Endodermal cell (in vitro differentiated cells): ENCODE results near the gene TIMD4. TPM values are rescaled to one million over a fixed set of nuclear protein-coding genes. Genes with fewer than 3 reads are reported as not detected.
A peak's percentile ranks its signal among the peaks of the same experiment; 100 is the strongest.
"Not testable (repeated sequence)": the region's sequence is repeated elsewhere in the genome, so short reads cannot be mapped to it uniquely, and the experiment has no call there.

Experiments
- DNase-seq: peaks from one replicate; pipeline ENCODE4 v3.0.0-alpha.2; 2017
- H3K27ac ChIP-seq: 2 replicates; pipeline ENCODE4 v1.5.1; 2013; ENCODE audit warnings: mild to moderate bottlenecking, low read depth, low read length, moderate library complexity
- H3K27me3 ChIP-seq: 2 replicates; pipeline ENCODE4 v1.6.1; 2013; ENCODE audit warnings: mild to moderate bottlenecking, low read length, moderate library complexity; ENCODE audit not compliant: insufficient read depth, control insufficient read depth, poor library complexity, severe bottlenecking
- H3K36me3 ChIP-seq: 2 replicates; pipeline ENCODE4 v1.7.0; 2013; ENCODE audit warnings: mild to moderate bottlenecking, low read length, moderate library complexity; ENCODE audit not compliant: control insufficient read depth, insufficient read depth
- H3K4me1 ChIP-seq: one replicate; pipeline ENCODE4 v1.7.0; 2013; ENCODE audit warnings: low read length; ENCODE audit not compliant: control insufficient read depth, insufficient read depth
- H3K4me3 ChIP-seq: 2 replicates; pipeline ENCODE4 v1.5.1; 2013; ENCODE audit warnings: mild to moderate bottlenecking, low read length, moderate library complexity
- H3K9ac ChIP-seq: 2 replicates; pipeline ENCODE4 v1.6.1; 2013; ENCODE audit warnings: mild to moderate bottlenecking, low read length, moderate library complexity; ENCODE audit not compliant: poor library complexity, severe bottlenecking; ENCODE audit errors: extremely low read depth
- H3K9me3 ChIP-seq: 2 replicates; pipeline ENCODE4 v1.6.1; 2013; ENCODE audit warnings: mild to moderate bottlenecking, low read length, moderate library complexity; ENCODE audit not compliant: control insufficient read depth
- H3K27ac Mint-ChIP-seq: 2 replicates; pipeline ENCODE4 v1.8.0; 2020; ENCODE audit warnings: mixed read lengths
- H3K27me3 Mint-ChIP-seq: 2 replicates; pipeline ENCODE4 v1.8.0; 2021; ENCODE audit warnings: mild to moderate bottlenecking, mixed read lengths; ENCODE audit not compliant: insufficient read depth
- H3K36me3 Mint-ChIP-seq: 2 replicates; pipeline ENCODE4 v1.8.0; 2020; ENCODE audit warnings: low read depth, mixed read lengths
- H3K4me1 Mint-ChIP-seq: 2 replicates; pipeline ENCODE4 v1.8.0; 2020; ENCODE audit warnings: mixed read lengths
- H3K4me3 Mint-ChIP-seq: 2 replicates; pipeline ENCODE4 v1.8.0; 2020; ENCODE audit warnings: mild to moderate bottlenecking, moderate library complexity, mixed read lengths
- H3K9me3 Mint-ChIP-seq: 2 replicates; pipeline ENCODE4 v1.8.0; 2020; ENCODE audit warnings: mild to moderate bottlenecking, mixed read lengths
- WGBS, 2 experiments: methylation state at CpG; one replicate each; pipeline versions ENCODE4 v1.1.5 to v1.1.7; 2013; ENCODE audit warnings: missing lambda C conversion rate in 2 of 2, mixed read lengths in 1 of 2; ENCODE audit not compliant: insufficient coverage in 1 of 2, insufficient read length in 1 of 2; 5-methylcytosine and 5-hydroxymethylcytosine counted together
- total RNA-seq, 2 donors: library from RNA; stranded (reverse); fragmentation: NEBNext Ultra II Directional in 1 of 2; extraction: Animal tissue kit (Norgen Biotek cat#: 25700) in 1 of 2; gene quantifications; 2 replicates in 1 of 2; 3 replicates in 1 of 2; pipeline ENCODE4 v1.2.1, GENCODE V29; 2021
- TF ChIP-seq, protein P1 (sequence below): fragments of 200-600 bp; sonication (generic); conservative IDR thresholded peaks from 2 replicates; pipeline ENCODE4 v1.5.0; 2021; ENCODE audit warnings: antibody characterized with exemption, mild to moderate bottlenecking

Gene TIMD4
- total RNA-seq, 2 donors from 2014 or later = not detected

- Mint-ChIP-seq H3K27ac (no peak overlapping the region), H3K4me3 (no peak overlapping the region), H3K36me3 (no peaks in the 10 kb centered on the region), H3K4me1 (peaks cover 1% of the 10 kb centered on the region), H3K27me3 (no peaks in the 10 kb centered on the region), H3K9me3 (no peaks in the 10 kb centered on the region)
- Histone ChIP-seq H3K4me3 (no peak overlapping the region), H3K9me3 (no peaks in the 10 kb centered on the region), H3K27ac (peak overlapping the region; percentile 21), H3K9ac (no peak overlapping the region), H3K36me3 (no peaks in the 10 kb centered on the region), H3K27me3 (no peaks in the 10 kb centered on the region), H3K4me1 (no peaks in the 10 kb centered on the region)
- TF ChIP-seq, protein P1, sequence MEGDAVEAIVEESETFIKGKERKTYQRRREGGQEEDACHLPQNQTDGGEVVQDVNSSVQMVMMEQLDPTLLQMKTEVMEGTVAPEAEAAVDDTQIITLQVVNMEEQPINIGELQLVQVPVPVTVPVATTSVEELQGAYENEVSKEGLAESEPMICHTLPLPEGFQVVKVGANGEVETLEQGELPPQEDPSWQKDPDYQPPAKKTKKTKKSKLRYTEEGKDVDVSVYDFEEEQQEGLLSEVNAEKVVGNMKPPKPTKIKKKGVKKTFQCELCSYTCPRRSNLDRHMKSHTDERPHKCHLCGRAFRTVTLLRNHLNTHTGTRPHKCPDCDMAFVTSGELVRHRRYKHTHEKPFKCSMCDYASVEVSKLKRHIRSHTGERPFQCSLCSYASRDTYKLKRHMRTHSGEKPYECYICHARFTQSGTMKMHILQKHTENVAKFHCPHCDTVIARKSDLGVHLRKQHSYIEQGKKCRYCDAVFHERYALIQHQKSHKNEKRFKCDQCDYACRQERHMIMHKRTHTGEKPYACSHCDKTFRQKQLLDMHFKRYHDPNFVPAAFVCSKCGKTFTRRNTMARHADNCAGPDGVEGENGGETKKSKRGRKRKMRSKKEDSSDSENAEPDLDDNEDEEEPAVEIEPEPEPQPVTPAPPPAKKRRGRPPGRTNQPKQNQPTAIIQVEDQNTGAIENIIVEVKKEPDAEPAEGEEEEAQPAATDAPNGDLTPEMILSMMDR = no peak
- DNase-seq = no peak
Observed at GRCh38 chr5:156949424-156949823, 13.6 kb downstream of the TIMD4 start.

DNA sequence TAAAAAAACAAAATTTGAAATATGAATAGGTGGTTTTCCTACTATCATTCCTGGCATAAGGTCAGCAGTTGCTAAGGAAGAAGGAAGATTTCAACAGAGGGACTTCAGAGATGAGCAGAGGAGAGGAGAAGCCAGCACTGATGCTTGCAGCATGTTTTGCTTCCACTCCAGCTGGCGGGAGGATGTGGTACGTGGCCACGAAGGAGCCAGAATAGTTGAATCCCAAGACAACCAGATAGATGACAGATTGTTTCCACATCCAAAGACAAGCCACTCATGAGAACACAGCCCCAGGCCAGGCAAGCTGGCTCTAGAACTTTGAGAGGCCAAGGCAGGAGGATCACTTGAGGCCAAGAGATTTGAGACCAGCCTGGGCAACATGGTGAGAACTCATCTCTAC, 15.1 kb downstream of the TIMD4 start:
- 97% methylated on average over 3 of the region's 3 CpGs; no CpG with 5 or more reads in 1 of the 2 experiments for WGBS, 2 experiments
- Mint-ChIP-seq H3K9me3 (no peaks in the 10 kb centered on the region), H3K4me3 (no peak overlapping the region), H3K4me1 (peaks cover 1% of the 10 kb centered on the region), H3K27ac (no peak overlapping the region), H3K36me3 (no peaks in the 10 kb centered on the region), H3K27me3 (no peaks in the 10 kb centered on the region)
- no peak overlapping the region for H3K9ac ChIP-seq
- H3K27me3 ChIP-seq = no peaks in the 10 kb centered on the region
- DNase-seq = no peak
- H3K36me3 ChIP-seq = no peaks in the 10 kb centered on the region
- TF ChIP-seq, protein P1 = no peak
- H3K9me3 ChIP-seq = no peaks in the 10 kb centered on the region
- no peaks in the 10 kb centered on the region for H3K4me1 ChIP-seq
- no peak overlapping the region for H3K27ac ChIP-seq
- H3K4me3 ChIP-seq = no peak overlapping the region

DNA sequence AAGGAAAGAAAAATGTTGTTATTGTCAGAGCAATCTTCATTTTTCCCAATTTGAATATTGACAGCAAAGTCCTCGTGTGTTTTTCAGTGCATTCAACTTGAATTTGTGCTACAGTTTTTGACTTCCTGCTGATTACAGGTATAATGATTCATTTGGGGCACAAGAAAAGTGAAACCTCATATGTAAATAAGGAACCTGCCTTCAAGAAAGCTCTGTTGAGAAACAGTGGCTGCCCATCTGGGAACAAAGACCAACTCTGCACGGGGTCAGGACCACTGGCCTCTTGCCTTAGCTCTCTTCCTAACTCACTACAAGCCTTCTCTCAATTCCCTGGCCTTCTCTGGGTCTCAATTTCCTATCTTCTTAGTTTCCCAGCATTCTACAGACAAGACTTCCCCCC, 21.0 kb downstream of the TIMD4 start:
- Histone ChIP-seq H3K36me3 (no peaks in the 10 kb centered on the region), H3K27ac (no peak overlapping the region), H3K9me3 (peaks cover 13% of the 10 kb centered on the region), H3K9ac (no peak overlapping the region), H3K4me3 (no peak overlapping the region), H3K27me3 (no peaks in the 10 kb centered on the region), H3K4me1 (no peaks in the 10 kb centered on the region)
- peaks cover 2% of the 10 kb centered on the region for H3K27me3 Mint-ChIP-seq
- peaks cover 30% of the 10 kb centered on the region for H3K9me3 Mint-ChIP-seq
- DNase-seq = no peak
- H3K4me3 Mint-ChIP-seq = no peak overlapping the region
- TF ChIP-seq, protein P1 = no peak
- peaks cover 10% of the 10 kb centered on the region for H3K4me1 Mint-ChIP-seq
- 50 to 69% methylated on average over 2 of the region's 2 CpGs for WGBS, 2 experiments
- peaks cover 7% of the 10 kb centered on the region for H3K36me3 Mint-ChIP-seq
- H3K27ac Mint-ChIP-seq = no peak overlapping the region

GRCh38 chr5:156940462-156940861, 22.6 kb downstream of the TIMD4 start:
- H3K4me1 Mint-ChIP-seq = peaks cover 16% of the 10 kb centered on the region
- not testable (repeated sequence) for H3K36me3 ChIP-seq, H3K9ac ChIP-seq, H3K27ac Mint-ChIP-seq, H3K36me3 Mint-ChIP-seq, H3K4me1 ChIP-seq, H3K27me3 ChIP-seq, DNase-seq, H3K4me3 Mint-ChIP-seq, H3K27ac ChIP-seq, H3K4me3 ChIP-seq, H3K27me3 Mint-ChIP-seq
- peaks cover 30% of the 10 kb centered on the region for H3K9me3 Mint-ChIP-seq
- 93 to 100% methylated on average over 3 to 28 of the region's 28 CpGs for WGBS, 2 experiments
- peaks cover 13% of the 10 kb centered on the region for H3K9me3 ChIP-seq
